Transverse colon (tissue), 4 donors: ENCODE results near the gene AMN. TPM values are rescaled to one million over a fixed set of nuclear protein-coding genes. Genes with fewer than 3 reads are reported as not detected.

Experiments
- DNase-seq: peaks from one replicate; pipeline ENCODE4 v3.0.0-alpha.2; 2019
- H3K27ac ChIP-seq, 4 donors: fragments of 200-600 bp; sonication (generic); 2 replicates each; pipeline ENCODE4 v1.5.1; 2016 to 2018; ENCODE audit warnings: inconsistent platforms in 4 of 4
- H3K27me3 ChIP-seq: fragments of 200-600 bp; sonication (generic); 2 replicates; pipeline ENCODE4 v1.5.1; 2017; ENCODE audit warnings: inconsistent platforms
- H3K36me3 ChIP-seq, 4 donors: fragments of 200-600 bp; sonication (generic); 2 replicates each; pipeline ENCODE4 v1.5.1; 2017 to 2019; ENCODE audit warnings: inconsistent platforms in 4 of 4
- H3K4me1 ChIP-seq, 4 donors: fragments of 200-600 bp; sonication (generic); 2 replicates each; pipeline ENCODE4 v1.5.1; 2017 to 2020; ENCODE audit warnings: inconsistent platforms in 4 of 4
- H3K4me3 ChIP-seq, 4 donors: fragments of 200-600 bp; sonication (generic); 1 replicate in 1 of 4; 2 replicates in 3 of 4; pipeline versions ENCODE4 v1.5.1 to v1.6.1; 2017 to 2019; ENCODE audit warnings: inconsistent platforms in 4 of 4
- H3K9me3 ChIP-seq, 2 donors: fragments of 200-600 bp; sonication (generic); 2 replicates each; pipeline ENCODE4 v1.5.1; 2017 to 2019; ENCODE audit warnings: inconsistent platforms in 2 of 2
- EP300 ChIP-seq: sonication (generic); formaldehyde crosslinking; IDR thresholded peaks from one replicate; pipeline ENCODE4 v1.6.1; 2017; ENCODE audit warnings: antibody characterized with exemption, low read depth
- POLR2A ChIP-seq: fragments of 450-650 bp; IDR thresholded peaks from one replicate; pipeline ENCODE4 v1.6.1; 2016; ENCODE audit warnings: antibody characterized with exemption, mild to moderate bottlenecking, moderate library complexity
- POLR2AphosphoS5 ChIP-seq, 3 donors: sonication (generic); formaldehyde crosslinking; IDR thresholded peaks; one replicate each; pipeline ENCODE4 v1.6.1; 2016; ENCODE audit warnings: antibody characterized with exemption in 3 of 3
- WGBS, 2 donors: methylation state at CpG; one replicate each; pipeline ENCODE4 v1.1.5; 2018; ENCODE audit warnings: low coverage in 1 of 2; 5-methylcytosine and 5-hydroxymethylcytosine counted together
- in situ Hi-C, 4 donors: fragments of 200-750 bp; cut with MboI; loops; one replicate each; pipeline versions ENCODE4 v1.15.0 to v1.15.1; 2017; ENCODE audit warnings: low sequenced_read_pairs in 3 of 4, low pct_ligation_motif_present in 1 of 4, low pct_unique_long_range_greater_than_20kb in 1 of 4
- intact Hi-C: fragments of 100-400 bp; cut with DNase I; formaldehyde crosslinking; loops from one replicate; pipeline ENCODE4 v1.15.1; 2023; ENCODE audit warnings: low total_unique reads
- total RNA-seq, 4 donors: library from RNA; depleted of rRNA; stranded (reverse); fragments of >200 nt; gene quantifications; one replicate each; pipeline ENCODE4 v1.1.0, GENCODE V29; 2016
- TF ChIP-seq, protein P1 (sequence below), 5 experiments: fragments of 200-600 bp in 3 of 5; fragments of 450-650 bp in 2 of 5; sonication (generic) in 3 of 5; IDR thresholded peaks; 1 replicate in 2 of 5; 2 replicates in 3 of 5; pipeline ENCODE4 v1.5.1; 2016 to 2017; ENCODE audit warnings: antibody characterized with exemption in 5 of 5, inconsistent platforms in 3 of 5, mild to moderate bottlenecking in 2 of 5, moderate library complexity in 1 of 5

Gene AMN
- total RNA-seq, 4 donors from 2014 or later, result 306 to 597 (median 420) TPM

GRCh38 chr14:102900631-102901571 lies 21.6 kb upstream of the AMN start:
- WGBS, 2 donors, result 85 to 98% methylated on average over 8 to 38 of the region's 39 CpGs
- DNase-seq, result no peak
- Histone ChIP-seq H3K4me3 (no peak overlapping the region), H3K4me1 (no peaks in the 10 kb centered on the region), H3K27me3 (no peaks in the 10 kb centered on the region), H3K36me3 (no peaks in the 10 kb centered on the region), H3K27ac (peak overlapping the region in 3 of 4 donors; percentile 31 to 60 (median 42)), H3K9me3 (no peaks in the 10 kb centered on the region)
- in situ Hi-C loops, result loop anchor here in 3 of 4 donors (25.0 kb wide), 2 partner anchors 139 to 214 kb away; no protein-coding TSS in a partner anchor
- intact Hi-C loops, result no loop called here
- no peak for TF ChIP-seq EP300
- TF ChIP-seq POLR2A, result no peak
- TF ChIP-seq POLR2AphosphoS5 (IDR thresholded peaks at IDR 0.05), result no peak
- TF ChIP-seq, protein P1, sequence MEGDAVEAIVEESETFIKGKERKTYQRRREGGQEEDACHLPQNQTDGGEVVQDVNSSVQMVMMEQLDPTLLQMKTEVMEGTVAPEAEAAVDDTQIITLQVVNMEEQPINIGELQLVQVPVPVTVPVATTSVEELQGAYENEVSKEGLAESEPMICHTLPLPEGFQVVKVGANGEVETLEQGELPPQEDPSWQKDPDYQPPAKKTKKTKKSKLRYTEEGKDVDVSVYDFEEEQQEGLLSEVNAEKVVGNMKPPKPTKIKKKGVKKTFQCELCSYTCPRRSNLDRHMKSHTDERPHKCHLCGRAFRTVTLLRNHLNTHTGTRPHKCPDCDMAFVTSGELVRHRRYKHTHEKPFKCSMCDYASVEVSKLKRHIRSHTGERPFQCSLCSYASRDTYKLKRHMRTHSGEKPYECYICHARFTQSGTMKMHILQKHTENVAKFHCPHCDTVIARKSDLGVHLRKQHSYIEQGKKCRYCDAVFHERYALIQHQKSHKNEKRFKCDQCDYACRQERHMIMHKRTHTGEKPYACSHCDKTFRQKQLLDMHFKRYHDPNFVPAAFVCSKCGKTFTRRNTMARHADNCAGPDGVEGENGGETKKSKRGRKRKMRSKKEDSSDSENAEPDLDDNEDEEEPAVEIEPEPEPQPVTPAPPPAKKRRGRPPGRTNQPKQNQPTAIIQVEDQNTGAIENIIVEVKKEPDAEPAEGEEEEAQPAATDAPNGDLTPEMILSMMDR (IDR thresholded peaks at IDR 0.05), result no peak

GRCh38 chr14:102901633-102902032 lies 20.8 kb upstream of the AMN start:
- H3K4me1 ChIP-seq, result no peaks in the 10 kb centered on the region
- H3K27ac ChIP-seq, result peak overlapping the region in 3 of 4 donors; percentile 38 to 72 (median 42)
- in situ Hi-C loops (loop anchor here in 3 of 4 donors (25.0 kb wide), 2 partner anchors 139 to 214 kb away; no protein-coding TSS in a partner anchor), intact Hi-C loops (no loop called here)
- H3K36me3 ChIP-seq, result no peaks in the 10 kb centered on the region
- no peaks in the 10 kb centered on the region for H3K27me3 ChIP-seq
- no peak overlapping the region for H3K4me3 ChIP-seq
- TF ChIP-seq POLR2AphosphoS5 (IDR thresholded peaks at IDR 0.05), result no peak
- TF ChIP-seq, protein P1 (IDR thresholded peaks at IDR 0.05), result no peak
- peak; percentile 65 for DNase-seq
- no peaks in the 10 kb centered on the region for H3K9me3 ChIP-seq
- WGBS, 2 donors, result 65 to 91% methylated on average over 4 of the region's 4 CpGs

DNA sequence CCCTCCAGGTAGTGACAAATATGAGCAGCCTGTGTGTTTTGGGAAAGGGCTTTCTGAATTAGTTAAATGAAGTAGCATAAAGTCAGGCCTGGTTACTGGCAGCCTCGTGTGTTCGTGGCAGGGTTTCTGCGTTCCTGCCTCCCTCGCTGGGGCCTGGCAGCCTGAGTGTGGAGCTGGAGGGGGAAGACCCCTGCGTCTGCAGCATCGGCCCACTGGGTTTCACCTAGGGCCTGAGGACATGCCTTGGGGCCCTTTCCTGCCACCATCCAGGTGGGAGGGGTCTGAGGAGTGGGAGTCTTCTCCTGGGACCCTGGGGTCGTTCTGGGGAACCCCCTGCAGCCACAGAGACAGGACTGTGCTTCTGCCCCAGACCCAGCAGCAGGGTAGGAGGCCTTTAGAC lies 20.4 kb upstream of the AMN start:
- intact Hi-C loops, result no loop called here
- in situ Hi-C loops, result loop anchor here in 3 of 4 donors (25.0 kb wide), 2 partner anchors 140 to 215 kb away; no protein-coding TSS in a partner anchor
- no peaks in the 10 kb centered on the region for H3K9me3 ChIP-seq
- DNase-seq, result no peak
- H3K4me1 ChIP-seq, result no peaks in the 10 kb centered on the region
- H3K27me3 ChIP-seq, result no peaks in the 10 kb centered on the region
- TF ChIP-seq, protein P1 (IDR thresholded peaks at IDR 0.05), result no peak
- TF ChIP-seq POLR2AphosphoS5 (IDR thresholded peaks at IDR 0.05) (no peak), POLR2A (no peak), EP300 (no peak)
- no peaks in the 10 kb centered on the region for H3K36me3 ChIP-seq
- WGBS, 2 donors, result 85% methylated on average over 7 of the region's 7 CpGs; no CpG with 5 or more reads in 1 of the 2 donors
- no peak overlapping the region for H3K4me3 ChIP-seq
- H3K27ac ChIP-seq, result peak overlapping the region in 2 of 4 donors; percentile 38 to 72

GRCh38 chr14:102902523-102903247 lies 19.8 kb upstream of the AMN start:
- no peaks in the 10 kb centered on the region for H3K27me3 ChIP-seq
- intact Hi-C loops (no loop called here), in situ Hi-C loops (loop anchor here in 3 of 4 donors (25.0 kb wide), 2 partner anchors 140 to 215 kb away; no protein-coding TSS in a partner anchor)
- WGBS, 2 donors, result 93% methylated on average over 12 of the region's 12 CpGs; no CpG with 5 or more reads in 1 of the 2 donors
- DNase-seq, result no peak
- TF ChIP-seq POLR2AphosphoS5 (IDR thresholded peaks at IDR 0.05) (no peak), EP300 (no peak), POLR2A (no peak)
- TF ChIP-seq, protein P1 (IDR thresholded peaks at IDR 0.05), result no peak
- H3K36me3 ChIP-seq, result no peaks in the 10 kb centered on the region
- no peaks in the 10 kb centered on the region for H3K9me3 ChIP-seq
- H3K4me3 ChIP-seq, result no peak overlapping the region
- H3K27ac ChIP-seq, result peak overlapping the region in 2 of 4 donors; percentile 38 to 72
- H3K4me1 ChIP-seq, result no peaks in the 10 kb centered on the region
